ENCODE data around the gene BACH2.

DNA sequence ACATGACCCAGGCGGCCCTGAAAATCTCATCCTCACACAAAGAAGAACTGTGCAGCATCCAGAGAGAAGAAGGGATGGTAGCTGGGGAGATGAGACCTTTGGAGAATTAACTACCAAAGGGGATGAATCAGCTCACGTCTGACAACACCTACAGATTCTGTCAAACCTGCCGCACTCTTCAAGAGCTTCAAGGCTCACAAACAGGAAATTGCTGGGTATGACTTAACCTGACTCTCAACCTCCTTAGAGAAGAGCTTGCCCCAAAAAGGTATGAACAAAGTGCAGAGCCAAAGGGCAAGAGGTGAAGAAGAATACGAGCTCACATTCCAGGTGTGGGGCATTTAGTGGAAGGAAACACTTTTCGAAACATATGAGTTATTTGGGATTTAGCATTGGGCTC, 139.8 kb downstream of the BACH2 start:
- TF ChIP-seq, protein P1, sequence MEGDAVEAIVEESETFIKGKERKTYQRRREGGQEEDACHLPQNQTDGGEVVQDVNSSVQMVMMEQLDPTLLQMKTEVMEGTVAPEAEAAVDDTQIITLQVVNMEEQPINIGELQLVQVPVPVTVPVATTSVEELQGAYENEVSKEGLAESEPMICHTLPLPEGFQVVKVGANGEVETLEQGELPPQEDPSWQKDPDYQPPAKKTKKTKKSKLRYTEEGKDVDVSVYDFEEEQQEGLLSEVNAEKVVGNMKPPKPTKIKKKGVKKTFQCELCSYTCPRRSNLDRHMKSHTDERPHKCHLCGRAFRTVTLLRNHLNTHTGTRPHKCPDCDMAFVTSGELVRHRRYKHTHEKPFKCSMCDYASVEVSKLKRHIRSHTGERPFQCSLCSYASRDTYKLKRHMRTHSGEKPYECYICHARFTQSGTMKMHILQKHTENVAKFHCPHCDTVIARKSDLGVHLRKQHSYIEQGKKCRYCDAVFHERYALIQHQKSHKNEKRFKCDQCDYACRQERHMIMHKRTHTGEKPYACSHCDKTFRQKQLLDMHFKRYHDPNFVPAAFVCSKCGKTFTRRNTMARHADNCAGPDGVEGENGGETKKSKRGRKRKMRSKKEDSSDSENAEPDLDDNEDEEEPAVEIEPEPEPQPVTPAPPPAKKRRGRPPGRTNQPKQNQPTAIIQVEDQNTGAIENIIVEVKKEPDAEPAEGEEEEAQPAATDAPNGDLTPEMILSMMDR (IDR thresholded peaks at IDR 0.05; ENCODE audit: insufficient read depth, low read length): no peak
- TF ChIP-seq GABPA (IDR thresholded peaks at IDR 0.05; ENCODE audit: low read depth) (no peak), POLR2AphosphoS5 (IDR thresholded peaks at IDR 0.05; ENCODE audit: low read depth) (no peak)
